ENCODE data around the gene SPATC1L. TPM values are rescaled to one million over a fixed set of nuclear protein-coding genes. Genes with fewer than 3 reads are reported as not detected.
A peak's percentile ranks its signal among the peaks of the same experiment; 100 is the strongest.

The SPATC1L gene
- total RNA-seq, 6 donors from 2014 or later: 0.91 to 22.0 (median 7.2) TPM

GRCh38 chr21:46220275-46220810 is 36.1 kb upstream of the SPATC1L start:
- H3K36me3 ChIP-seq: peaks cover 10 to 72% (median 51%) of the 10 kb centered on the region in 4 donors
- ATAC-seq (ENCODE audit: low FRiP score in 2 of 2): no peak
- TF ChIP-seq POLR2A (IDR thresholded peaks at IDR 0.05) (no peak), CTCF (IDR thresholded peaks at IDR 0.05) (no peak), EP300 (IDR thresholded peaks at IDR 0.05) (no peak), POLR2AphosphoS5 (IDR thresholded peaks at IDR 0.05) (no peak)

GRCh38 chr21:46219591-46220239 is 35.5 kb upstream of the SPATC1L start:
- H3K4me1 ChIP-seq: peaks cover 2 to 32% (median 17%) of the 10 kb centered on the region in 4 donors
- H3K27me3 ChIP-seq: no peaks in the 10 kb centered on the region
- TF ChIP-seq CTCF (IDR thresholded peaks at IDR 0.05): no peak
- TF ChIP-seq EP300 (IDR thresholded peaks at IDR 0.05): no peak
- TF ChIP-seq POLR2AphosphoS5 (IDR thresholded peaks at IDR 0.05): no peak
- TF ChIP-seq POLR2A (IDR thresholded peaks at IDR 0.05): no peak
- no peak overlapping the region for H3K4me3 ChIP-seq
- peaks cover 10 to 78% (median 55%) of the 10 kb centered on the region in 4 donors for H3K36me3 ChIP-seq
- 56 to 80% methylated on average over 9 of the region's 13 CpGs for WGBS, 2 donors
- no peak overlapping the region for H3K27ac ChIP-seq
- ATAC-seq (ENCODE audit: low FRiP score in 2 of 2) (no peak), DNase-seq (peak in 1 of 2 donors; percentile 35)
- no peaks in the 10 kb centered on the region for H3K9me3 ChIP-seq

More at GRCh38 chr21:46220275-46220810, 36.1 kb upstream of the SPATC1L start:
- Histone ChIP-seq H3K4me1 (peaks cover 4 to 35% (median 19%) of the 10 kb centered on the region in 4 donors), H3K27ac (peak overlapping the region in 1 of 4 donors; percentile 49), H3K9me3 (no peaks in the 10 kb centered on the region), H3K27me3 (no peaks in the 10 kb centered on the region), H3K4me3 (no peak overlapping the region)
- DNase-seq: no peak
- 77 to 80% methylated on average over 13 of the region's 13 CpGs for WGBS, 2 donors

- no peak overlapping the region for H3K4me3 ChIP-seq
- ATAC-seq (ENCODE audit: low FRiP score in 2 of 2): no peak
These were observed 34.8 kb upstream of the SPATC1L start for GRCh38 chr21:46218906-46219590.

GRCh38 chr21:46217511-46218196 is 33.4 kb upstream of the SPATC1L start:
- H3K27ac ChIP-seq: no peak overlapping the region
- H3K4me3 ChIP-seq: no peak overlapping the region
- no peaks in the 10 kb centered on the region for H3K9me3 ChIP-seq
- H3K4me1 ChIP-seq: peaks cover 0 to 24% (median 14%) of the 10 kb centered on the region in 4 donors
- no peaks in the 10 kb centered on the region for H3K27me3 ChIP-seq
- DNase-seq (peak in 1 of 2 donors; percentile 64), ATAC-seq (ENCODE audit: low FRiP score in 2 of 2) (no peak)
- TF ChIP-seq POLR2AphosphoS5 (IDR thresholded peaks at IDR 0.05): no peak
- no peak for TF ChIP-seq CTCF (IDR thresholded peaks at IDR 0.05)
- TF ChIP-seq POLR2A (IDR thresholded peaks at IDR 0.05): no peak
- TF ChIP-seq EP300 (IDR thresholded peaks at IDR 0.05): no peak
- 93 to 95% methylated on average over 22 of the region's 22 CpGs for WGBS, 2 donors
- H3K36me3 ChIP-seq: peaks cover 10 to 94% (median 70%) of the 10 kb centered on the region in 4 donors

More at GRCh38 chr21:46218906-46219590, 34.8 kb upstream of the SPATC1L start:
- Histone ChIP-seq H3K27me3 (no peaks in the 10 kb centered on the region), H3K4me1 (peaks cover 0 to 29% (median 17%) of the 10 kb centered on the region in 4 donors), H3K9me3 (no peaks in the 10 kb centered on the region), H3K27ac (no peak overlapping the region), H3K36me3 (peaks cover 10 to 85% (median 60%) of the 10 kb centered on the region in 4 donors)
- whole genome bisulfite sequencing, 2 donors: 92 to 97% methylated on average over 11 to 15 of the region's 16 CpGs
- TF ChIP-seq POLR2A (IDR thresholded peaks at IDR 0.05): no peak
- no peak for TF ChIP-seq EP300 (IDR thresholded peaks at IDR 0.05)
- no peak for TF ChIP-seq POLR2AphosphoS5 (IDR thresholded peaks at IDR 0.05)
- no peak for TF ChIP-seq CTCF (IDR thresholded peaks at IDR 0.05)
- no peak for DNase-seq

Measured in upper lobe of left lung (tissue), 6 donors.